H1 (cell line): ENCODE measurements around the gene CST6.

Experiments used
- CBX8 ChIP-seq: fragments of 300-800, 300-1000 bp; sonication (generic); IDR thresholded peaks from 2 replicates; pipeline ENCODE4 v1.7.1; 2016; ENCODE audit warnings: low read depth, low read length, borderline replicate concordance
- CEBPB ChIP-seq: IDR thresholded peaks from 2 replicates; pipeline ENCODE4 v1.6.1; 2012; ENCODE audit warnings: low read depth, low read length
- EZH2 ChIP-seq: fragments of 200-600 bp; sonication (generic); IDR thresholded peaks from 2 replicates; pipeline ENCODE4 v1.7.1; 2012; ENCODE audit warnings: low read depth, mild to moderate bottlenecking, moderate library complexity, low read length, inconsistent platforms; ENCODE audit not compliant: severe bottlenecking
- MAX ChIP-seq: IDR thresholded peaks from 2 replicates; pipeline ENCODE4 v1.6.1; 2012; ENCODE audit warnings: inconsistent platforms
- POLR2A ChIP-seq, 2 experiments: IDR thresholded peaks; 1 replicate in 1 of 2; 2 replicates in 1 of 2; pipeline ENCODE4 v1.6.1; 2011; ENCODE audit warnings: low read depth in 2 of 2, low read length in 2 of 2, mild to moderate bottlenecking in 2 of 2; ENCODE audit errors: control extremely low read depth in 1 of 2
- POLR2AphosphoS5 ChIP-seq: IDR thresholded peaks from 2 replicates; pipeline ENCODE4 v1.6.1; 2011; ENCODE audit warnings: low read depth, low read length
- SRF ChIP-seq: IDR thresholded peaks from 2 replicates; pipeline ENCODE4 v1.6.1; 2011; ENCODE audit warnings: mild to moderate bottlenecking, low read depth, low read length, moderate library complexity
- TF ChIP-seq, protein P1 (sequence below), 3 experiments: IDR thresholded peaks; 1 replicate in 2 of 3; 2 replicates in 1 of 3; pipeline versions ENCODE4 v1.5.1 to v1.6.1; 2011; ENCODE audit warnings: low read length in 3 of 3, mild to moderate bottlenecking in 3 of 3, inconsistent platforms in 2 of 3, low read depth in 1 of 3, moderate library complexity in 1 of 3; ENCODE audit not compliant: insufficient read depth in 1 of 3; ENCODE audit errors: control extremely low read depth in 1 of 3

- TF ChIP-seq, protein P1, sequence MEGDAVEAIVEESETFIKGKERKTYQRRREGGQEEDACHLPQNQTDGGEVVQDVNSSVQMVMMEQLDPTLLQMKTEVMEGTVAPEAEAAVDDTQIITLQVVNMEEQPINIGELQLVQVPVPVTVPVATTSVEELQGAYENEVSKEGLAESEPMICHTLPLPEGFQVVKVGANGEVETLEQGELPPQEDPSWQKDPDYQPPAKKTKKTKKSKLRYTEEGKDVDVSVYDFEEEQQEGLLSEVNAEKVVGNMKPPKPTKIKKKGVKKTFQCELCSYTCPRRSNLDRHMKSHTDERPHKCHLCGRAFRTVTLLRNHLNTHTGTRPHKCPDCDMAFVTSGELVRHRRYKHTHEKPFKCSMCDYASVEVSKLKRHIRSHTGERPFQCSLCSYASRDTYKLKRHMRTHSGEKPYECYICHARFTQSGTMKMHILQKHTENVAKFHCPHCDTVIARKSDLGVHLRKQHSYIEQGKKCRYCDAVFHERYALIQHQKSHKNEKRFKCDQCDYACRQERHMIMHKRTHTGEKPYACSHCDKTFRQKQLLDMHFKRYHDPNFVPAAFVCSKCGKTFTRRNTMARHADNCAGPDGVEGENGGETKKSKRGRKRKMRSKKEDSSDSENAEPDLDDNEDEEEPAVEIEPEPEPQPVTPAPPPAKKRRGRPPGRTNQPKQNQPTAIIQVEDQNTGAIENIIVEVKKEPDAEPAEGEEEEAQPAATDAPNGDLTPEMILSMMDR (IDR thresholded peaks at IDR 0.05; ENCODE audit: control extremely low read depth in 1 of 3, insufficient read depth in 1 of 3, low read depth in 1 of 3, low read length in 3 of 3) = no peak
- TF ChIP-seq EZH2 (no peak), MAX (no peak), POLR2A (IDR thresholded peaks at IDR 0.05; ENCODE audit: control extremely low read depth in 1 of 2, low read depth in 2 of 2, low read length in 2 of 2) (no peak), POLR2AphosphoS5 (no peak), CBX8 (no peak), SRF (no peak), CEBPB (no peak)
These were observed 5.5 kb upstream of the CST6 start for GRCh38 chr11:66006134-66006890.
